IMR-90 (cell line): ENCODE results near the gene ANP32D. TPM values are rescaled to one million over a fixed set of nuclear protein-coding genes. Genes with fewer than 3 reads are reported as not detected.

Source experiments
- ATAC-seq: fragments of 200-7000 bp; cut with Tn5 transposase; 2 replicates; pipeline ENCODE4 v1.9.1; 2020; ENCODE audit warnings: low read depth, mild to moderate bottlenecking, moderate library complexity
- BruUV-seq: library from RNA; stranded (reverse); fragments of 400-500 nt; replicated peaks from 2 replicates; lab custom pipeline; 2021; lab: Mats Ljungman, UMichigan
- CTCF ChIA-PET: fragments of 300-600 bp; formaldehyde crosslinking; extraction: SDS; loops from one replicate; lab custom pipeline; 2021; ENCODE audit warnings: antibody characterized with exemption; lab: Yijun Ruan, JAX
- POLR2A ChIA-PET: fragments of 300-600 bp; sonication (Branson Sonifier 250); formaldehyde crosslinking; loops from one replicate; lab custom pipeline; 2022; ENCODE audit warnings: antibody characterized with exemption; ENCODE audit not compliant: unreplicated experiment; lab: Charles Lee
- DNase-seq: peaks from one replicate; pipeline ENCODE4 v3.0.0; 2013
- H2AFZ ChIP-seq: replicated peaks from 2 replicates; pipeline ENCODE3; 2013; ENCODE audit warnings: low read length, mild to moderate bottlenecking; ENCODE audit not compliant: poor library complexity
- H2AK5ac ChIP-seq: 2 replicates; pipeline ENCODE4 v1.6.1; 2013; ENCODE audit warnings: low read depth, low read length, inconsistent platforms
- H2AK9ac ChIP-seq: replicated peaks from 2 replicates; pipeline ENCODE3; 2013; ENCODE audit warnings: mild to moderate bottlenecking, low read depth, low read length, moderate library complexity; ENCODE audit not compliant: poor library complexity
- H2BK120ac ChIP-seq: 2 replicates; pipeline ENCODE4 v1.6.1; 2013; ENCODE audit warnings: low read depth, low read length, inconsistent platforms
- H2BK15ac ChIP-seq: 3 replicates; pipeline ENCODE4 v1.6.1; 2013; ENCODE audit warnings: low read depth, low read length, inconsistent platforms
- H2BK20ac ChIP-seq: 2 replicates; pipeline ENCODE4 v1.6.1; 2013; ENCODE audit warnings: low read depth, mild to moderate bottlenecking, inconsistent platforms, low read length, moderate library complexity
- H2BK5ac ChIP-seq: 2 replicates; pipeline ENCODE4 v1.6.1; 2013; ENCODE audit warnings: mild to moderate bottlenecking, low read depth, low read length, inconsistent platforms; ENCODE audit not compliant: poor library complexity, severe bottlenecking
- H3K14ac ChIP-seq: replicated peaks from 2 replicates; pipeline ENCODE4 v1.6.1; 2013; ENCODE audit warnings: low read depth, low read length, inconsistent platforms
- H3K18ac ChIP-seq: 2 replicates; pipeline ENCODE4 v1.6.1; 2013; ENCODE audit warnings: low read depth, low read length, control low read depth
- H3K23ac ChIP-seq: 2 replicates; pipeline ENCODE4 v1.6.1; 2013; ENCODE audit warnings: low read depth, low read length, inconsistent platforms
- H3K27ac ChIP-seq: 2 replicates; pipeline ENCODE4 v1.5.1; 2013; ENCODE audit warnings: mild to moderate bottlenecking, control low read depth, low read length; ENCODE audit not compliant: insufficient read depth
- H3K27me3 ChIP-seq: 2 replicates; pipeline ENCODE4 v1.6.1; 2013; ENCODE audit warnings: low read length; ENCODE audit not compliant: control insufficient read depth, insufficient read depth
- H3K36me3 ChIP-seq: 2 replicates; pipeline ENCODE4 v1.6.1; 2013; ENCODE audit warnings: low read length, mixed read lengths; ENCODE audit not compliant: control insufficient read depth, insufficient read depth
- H3K4ac ChIP-seq: 2 replicates; pipeline ENCODE4 v1.6.1; 2013; ENCODE audit warnings: low read depth, low read length, inconsistent platforms
- H3K4me1 ChIP-seq: 2 replicates; pipeline ENCODE4 v1.6.1; 2013; ENCODE audit warnings: low read length, mixed read lengths; ENCODE audit not compliant: control insufficient read depth, insufficient read depth
- H3K4me2 ChIP-seq: 2 replicates; pipeline ENCODE4 v1.6.1; 2013; ENCODE audit warnings: low read depth, mild to moderate bottlenecking, control low read depth, low read length, moderate library complexity
- H3K4me3 ChIP-seq: 2 replicates; pipeline ENCODE4 v1.5.1; 2013; ENCODE audit warnings: low read depth, mild to moderate bottlenecking, control low read depth, low read length, moderate library complexity; ENCODE audit not compliant: insufficient read depth
- H3K56ac ChIP-seq: 2 replicates; pipeline ENCODE4 v1.6.1; 2013; ENCODE audit warnings: low read length, inconsistent platforms; ENCODE audit not compliant: insufficient read depth; ENCODE audit errors: extremely low read depth
- H3K79me1 ChIP-seq, 2 experiments: 2 replicates each; pipeline ENCODE4 v1.6.1; 2013; ENCODE audit warnings: low read length in 2 of 2, inconsistent platforms in 1 of 2, low read depth in 1 of 2
- H3K9ac ChIP-seq: 2 replicates; pipeline ENCODE4 v1.6.1; 2013; ENCODE audit warnings: low read depth, low read length, control low read depth
- H3K9me1 ChIP-seq: 2 replicates; pipeline ENCODE4 v1.6.1; 2013; ENCODE audit warnings: low read length, inconsistent platforms; ENCODE audit not compliant: insufficient read depth
- H3K9me3 ChIP-seq: 2 replicates; pipeline ENCODE4 v1.6.1; 2013; ENCODE audit warnings: low read length; ENCODE audit not compliant: control insufficient read depth, insufficient read depth
- H4K20me1 ChIP-seq: 2 replicates; pipeline ENCODE4 v1.6.1; 2013; ENCODE audit warnings: low read length, inconsistent platforms; ENCODE audit not compliant: insufficient read depth
- H4K5ac ChIP-seq: 2 replicates; pipeline ENCODE4 v1.6.1; 2013; ENCODE audit warnings: mild to moderate bottlenecking, low read depth, low read length, control low read depth
- H4K8ac ChIP-seq, 2 experiments: 2 replicates each; pipeline ENCODE4 v1.6.1; 2013; ENCODE audit warnings: low read depth in 2 of 2, low read length in 2 of 2, control low read depth in 1 of 2, inconsistent platforms in 1 of 2
- H4K91ac ChIP-seq: 2 replicates; pipeline ENCODE4 v1.6.1; 2013; ENCODE audit warnings: low read depth, low read length, inconsistent platforms; ENCODE audit not compliant: insufficient read depth
- BHLHE40 ChIP-seq: fragments of 150-350 bp; IDR thresholded peaks from 2 replicates; pipeline ENCODE4 v1.6.1; 2016; ENCODE audit warnings: mild to moderate bottlenecking, low read depth, low read length
- CEBPB ChIP-seq: IDR thresholded peaks from 2 replicates; pipeline ENCODE4 v1.6.1; 2012; ENCODE audit warnings: low read depth, low read length, improper control_type of control experiment
- CHD1 ChIP-seq: IDR thresholded peaks from 2 replicates; pipeline ENCODE4 v1.6.1; 2012; ENCODE audit warnings: low read depth, low read length, improper control_type of control experiment
- FOS ChIP-seq: fragments of 150-350 bp; IDR thresholded peaks from 2 replicates; pipeline ENCODE4 v1.6.1; 2016; ENCODE audit warnings: low read depth, low read length
- MAFK ChIP-seq: IDR thresholded peaks from 2 replicates; pipeline ENCODE4 v1.6.1; 2012; ENCODE audit warnings: low read depth, low read length, improper control_type of control experiment
- MAZ ChIP-seq: IDR thresholded peaks from 2 replicates; pipeline ENCODE4 v1.6.1; 2012; ENCODE audit warnings: low read depth, mild to moderate bottlenecking, low read length, improper control_type of control experiment, moderate library complexity, borderline replicate concordance
- MXI1 ChIP-seq: IDR thresholded peaks from 2 replicates; pipeline ENCODE4 v1.6.1; 2012; ENCODE audit warnings: low read depth, mild to moderate bottlenecking, low read length, moderate library complexity, borderline replicate concordance
- NFE2L2 ChIP-seq: fragments of 150-350 bp; IDR thresholded peaks from 2 replicates; pipeline ENCODE4 v1.6.1; 2016; ENCODE audit warnings: low read depth, mild to moderate bottlenecking, low read length
- POLR2A ChIP-seq: IDR thresholded peaks from 2 replicates; pipeline ENCODE4 v1.6.1; 2012; ENCODE audit warnings: mild to moderate bottlenecking, low read depth, low read length
- RAD21 ChIP-seq: IDR thresholded peaks from 2 replicates; pipeline ENCODE4 v1.6.1; 2012; ENCODE audit warnings: low read length, improper control_type of control experiment
- RCOR1 ChIP-seq: IDR thresholded peaks from 2 replicates; pipeline ENCODE4 v1.6.1; 2012; ENCODE audit warnings: mild to moderate bottlenecking, low read length, improper control_type of control experiment; ENCODE audit not compliant: insufficient replicate concordance
- RFX5 ChIP-seq: IDR thresholded peaks from 2 replicates; pipeline ENCODE4 v1.8.0; 2012; ENCODE audit warnings: low read depth, mild to moderate bottlenecking, low read length, moderate library complexity
- SMC3 ChIP-seq: fragments of 150-350 bp; IDR thresholded peaks from 2 replicates; pipeline ENCODE4 v1.6.1; 2016; ENCODE audit warnings: low read depth, mild to moderate bottlenecking, antibody characterized with exemption, low read length, moderate library complexity
- WGBS, 2 experiments: methylation state at CpG; one replicate each; pipeline versions ENCODE4 v1.1.5 to v1.1.7; 2013; ENCODE audit warnings: missing lambda C conversion rate in 2 of 2; ENCODE audit not compliant: insufficient read length in 1 of 2; ENCODE audit errors: extremely low coverage in 2 of 2; 5-methylcytosine and 5-hydroxymethylcytosine counted together
- dilution Hi-C: fragments of 300-500 bp; cut with HindIII; formaldehyde crosslinking; loops from one replicate; pipeline ENCODE4 v1.14.3; 2018; ENCODE audit warnings: low sequenced_read_pairs; ENCODE audit not compliant: unreplicated experiment
- in situ Hi-C: fragments of 300-500 bp; cut with MboI; formaldehyde crosslinking; loops from 3 replicates; pipeline ENCODE4 v1.14.3; 2019; ENCODE audit warnings: low sequenced_read_pairs, inconsistent platforms, mixed read lengths
- intact Hi-C: fragments of 100-400 bp; cut with micrococcal nuclease; formaldehyde crosslinking; loops from 2 replicates; pipeline ENCODE4 v1.10.0; 2022
- polyA plus RNA-seq, 3 experiments: library from polyadenylated mRNA; depleted of rRNA; stranded (reverse); fragments of >200 nt; gene quantifications; 2 replicates each; pipeline ENCODE4 v1.2.3, GENCODE V29; 2012; ENCODE audit warnings: low replicate concordance in 1 of 3
- total RNA-seq: library from RNA; depleted of rRNA; stranded (reverse); fragments of >200 nt; gene quantifications from 2 replicates; pipeline ENCODE4 v1.2.3, GENCODE V29; 2012
- TF ChIP-seq, protein P1 (sequence below): fragments of 150-350 bp; IDR thresholded peaks from 2 replicates; pipeline ENCODE4 v1.6.1; 2016; ENCODE audit warnings: low read depth, mild to moderate bottlenecking, low read length, moderate library complexity, borderline replicate concordance
- TF ChIP-seq, protein P2 (sequence below): conservative IDR thresholded peaks from 2 replicates; pipeline ENCODE4 v1.5.1; 2012; ENCODE audit warnings: mild to moderate bottlenecking, low read depth, low read length, improper control_type of control experiment
- TF ChIP-seq, protein P3 (sequence below): fragments of 150-350 bp; IDR thresholded peaks from 2 replicates; pipeline ENCODE4 v1.6.1; 2017; ENCODE audit warnings: mild to moderate bottlenecking, antibody characterized with exemption, low read length, low read depth

ANP32D gene
- total and polyA plus RNA-seq, 2 of the 4 experiments (the other 2 are of a cell fraction) = not detected

DNA sequence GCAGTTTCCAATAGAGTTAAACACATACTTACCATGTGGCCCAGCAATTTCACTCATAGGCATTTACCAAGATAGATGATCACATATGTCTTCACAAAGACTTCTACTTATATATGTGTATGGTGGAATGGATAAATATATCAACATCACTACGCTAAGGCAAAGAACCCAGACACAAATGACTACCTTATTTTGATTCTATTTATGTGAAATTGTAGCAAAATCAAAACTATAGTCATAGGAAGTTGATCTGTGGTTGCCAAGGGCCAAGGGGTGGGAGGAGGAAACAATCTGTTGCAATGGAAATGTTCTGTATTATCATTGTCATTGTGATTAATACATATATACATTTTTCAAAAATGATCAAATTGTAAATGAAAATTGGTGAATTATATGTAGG lies 47.7 kb upstream of the ANP32D start:
- Histone ChIP-seq H4K20me1 (no peaks in the 10 kb centered on the region), H2BK15ac (no peak overlapping the region), H3K4ac (no peak overlapping the region), H3K27ac (no peak overlapping the region), H3K14ac (no peak overlapping the region), H2BK120ac (no peak overlapping the region), H2AFZ (no peak overlapping the region), H3K4me2 (no peak overlapping the region), H2AK9ac (no peak overlapping the region), H3K9me3 (no peaks in the 10 kb centered on the region), H3K18ac (no peak overlapping the region), H2AK5ac (no peak overlapping the region), H2BK5ac (no peak overlapping the region), H3K27me3 (no peaks in the 10 kb centered on the region), H3K23ac (no peak overlapping the region), H2BK20ac (no peak overlapping the region), H3K4me3 (no peak overlapping the region), H4K8ac (no peak overlapping the region), H3K9me1 (no peaks in the 10 kb centered on the region), H3K79me1 (no peaks in the 10 kb centered on the region), H4K5ac (no peak overlapping the region), H4K91ac (no peak overlapping the region), H3K56ac (no peak overlapping the region), H3K9ac (no peak overlapping the region), H3K4me1 (no peaks in the 10 kb centered on the region), H3K36me3 (no peaks in the 10 kb centered on the region)
- intact Hi-C loops (no loop called here), in situ Hi-C loops (no loop called here), dilution Hi-C loops (no loop called here)
- no peak for TF ChIP-seq NFE2L2
- TF ChIP-seq, protein P1, sequence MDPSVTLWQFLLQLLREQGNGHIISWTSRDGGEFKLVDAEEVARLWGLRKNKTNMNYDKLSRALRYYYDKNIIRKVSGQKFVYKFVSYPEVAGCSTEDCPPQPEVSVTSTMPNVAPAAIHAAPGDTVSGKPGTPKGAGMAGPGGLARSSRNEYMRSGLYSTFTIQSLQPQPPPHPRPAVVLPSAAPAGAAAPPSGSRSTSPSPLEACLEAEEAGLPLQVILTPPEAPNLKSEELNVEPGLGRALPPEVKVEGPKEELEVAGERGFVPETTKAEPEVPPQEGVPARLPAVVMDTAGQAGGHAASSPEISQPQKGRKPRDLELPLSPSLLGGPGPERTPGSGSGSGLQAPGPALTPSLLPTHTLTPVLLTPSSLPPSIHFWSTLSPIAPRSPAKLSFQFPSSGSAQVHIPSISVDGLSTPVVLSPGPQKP = no peak
- TF ChIP-seq, protein P2, sequence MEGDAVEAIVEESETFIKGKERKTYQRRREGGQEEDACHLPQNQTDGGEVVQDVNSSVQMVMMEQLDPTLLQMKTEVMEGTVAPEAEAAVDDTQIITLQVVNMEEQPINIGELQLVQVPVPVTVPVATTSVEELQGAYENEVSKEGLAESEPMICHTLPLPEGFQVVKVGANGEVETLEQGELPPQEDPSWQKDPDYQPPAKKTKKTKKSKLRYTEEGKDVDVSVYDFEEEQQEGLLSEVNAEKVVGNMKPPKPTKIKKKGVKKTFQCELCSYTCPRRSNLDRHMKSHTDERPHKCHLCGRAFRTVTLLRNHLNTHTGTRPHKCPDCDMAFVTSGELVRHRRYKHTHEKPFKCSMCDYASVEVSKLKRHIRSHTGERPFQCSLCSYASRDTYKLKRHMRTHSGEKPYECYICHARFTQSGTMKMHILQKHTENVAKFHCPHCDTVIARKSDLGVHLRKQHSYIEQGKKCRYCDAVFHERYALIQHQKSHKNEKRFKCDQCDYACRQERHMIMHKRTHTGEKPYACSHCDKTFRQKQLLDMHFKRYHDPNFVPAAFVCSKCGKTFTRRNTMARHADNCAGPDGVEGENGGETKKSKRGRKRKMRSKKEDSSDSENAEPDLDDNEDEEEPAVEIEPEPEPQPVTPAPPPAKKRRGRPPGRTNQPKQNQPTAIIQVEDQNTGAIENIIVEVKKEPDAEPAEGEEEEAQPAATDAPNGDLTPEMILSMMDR = no peak
- no peak for TF ChIP-seq CHD1
- no peak for TF ChIP-seq MXI1
- no peak for TF ChIP-seq SMC3
- no peak for TF ChIP-seq RAD21
- no peak for TF ChIP-seq CEBPB
- no peak for TF ChIP-seq MAFK
- TF ChIP-seq, protein P3, sequence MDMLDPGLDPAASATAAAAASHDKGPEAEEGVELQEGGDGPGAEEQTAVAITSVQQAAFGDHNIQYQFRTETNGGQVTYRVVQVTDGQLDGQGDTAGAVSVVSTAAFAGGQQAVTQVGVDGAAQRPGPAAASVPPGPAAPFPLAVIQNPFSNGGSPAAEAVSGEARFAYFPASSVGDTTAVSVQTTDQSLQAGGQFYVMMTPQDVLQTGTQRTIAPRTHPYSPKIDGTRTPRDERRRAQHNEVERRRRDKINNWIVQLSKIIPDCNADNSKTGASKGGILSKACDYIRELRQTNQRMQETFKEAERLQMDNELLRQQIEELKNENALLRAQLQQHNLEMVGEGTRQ = no peak
- no peak for TF ChIP-seq MAZ
- no peak for TF ChIP-seq FOS
- TF ChIP-seq RFX5 = no peak
- no peak for TF ChIP-seq RCOR1
- TF ChIP-seq BHLHE40 = no peak
- no peak for TF ChIP-seq POLR2A
- WGBS, 2 experiments = no CpG with 5 or more reads among the region's 1 CpG
- no peak for DNase-seq
- CTCF ChIA-PET = no interaction called here
- POLR2A ChIA-PET = no interaction called here
- no peak for ATAC-seq
- BruUV-seq = no TSS peak
